ENCODE measurements around the gene RBMY1B.
"Not testable (repeated sequence)": the region's sequence is repeated elsewhere in the genome, so short reads cannot be mapped to it uniquely, and the experiment has no call there.

RBMY1B gene

GRCh38 chrY:21511038-21511437 lies at the start of gene RBMY1B:
Gene RBMY1B, plus strand, starts transcription at chrY:21511338. Its CDS starts 2,013 bp downstream, at chrY:21513351.
- no CpG with 5 or more reads among the region's 28 CpGs for WGBS (ENCODE audit: insufficient coverage, insufficient read length)
- H3K27ac ChIP-seq (ENCODE audit: low read length); H3K36me3 ChIP-seq (ENCODE audit: control insufficient read depth, insufficient read depth, low read length); H3K4me3 ChIP-seq (ENCODE audit: low read length); DNase-seq (ENCODE audit: low read depth, low spot score); H3K9me3 ChIP-seq (ENCODE audit: control insufficient read depth, insufficient read depth, low read length); H3K4me1 ChIP-seq (ENCODE audit: control insufficient read depth, insufficient read depth, low read length); H3K27me3 ChIP-seq (ENCODE audit: control insufficient read depth, insufficient read depth, low read length): not testable (repeated sequence)

- not testable (repeated sequence) for H3K27ac ChIP-seq (ENCODE audit: low read length); DNase-seq (ENCODE audit: low read depth, low spot score); H3K9me3 ChIP-seq (ENCODE audit: control insufficient read depth, insufficient read depth, low read length); H3K27me3 ChIP-seq (ENCODE audit: control insufficient read depth, insufficient read depth, low read length); H3K4me1 ChIP-seq (ENCODE audit: control insufficient read depth, insufficient read depth, low read length); H3K4me3 ChIP-seq (ENCODE audit: low read length); H3K36me3 ChIP-seq (ENCODE audit: control insufficient read depth, insufficient read depth, low read length)
- WGBS (ENCODE audit: insufficient coverage, insufficient read length) = no CpG with 5 or more reads among the region's 1 CpG
Observed at GRCh38 chrY:21462915-21463314, 48.2 kb upstream of the RBMY1B start.

- no peaks in the 10 kb centered on the region for H3K4me1 ChIP-seq (ENCODE audit: control insufficient read depth, insufficient read depth, low read length)
Observed at GRCh38 chrY:21482967-21483366, 28.2 kb upstream of the RBMY1B start.

GRCh38 chrY:21534579-21534978 lies 23.4 kb downstream of the RBMY1B start, which contains the start of gene RBMY1A1:
Gene RBMY1A1, plus strand, starts transcription at chrY:21534879. Its CDS starts 2,013 bp downstream, at chrY:21536892.
- H3K27ac ChIP-seq (ENCODE audit: low read length); H3K36me3 ChIP-seq (ENCODE audit: control insufficient read depth, insufficient read depth, low read length); DNase-seq (ENCODE audit: low read depth, low spot score); H3K9me3 ChIP-seq (ENCODE audit: control insufficient read depth, insufficient read depth, low read length); H3K27me3 ChIP-seq (ENCODE audit: control insufficient read depth, insufficient read depth, low read length); H3K4me1 ChIP-seq (ENCODE audit: control insufficient read depth, insufficient read depth, low read length); H3K4me3 ChIP-seq (ENCODE audit: low read length): not testable (repeated sequence)
- WGBS (ENCODE audit: insufficient coverage, insufficient read length) = no CpG with 5 or more reads among the region's 28 CpGs

More at GRCh38 chrY:21482967-21483366, 28.2 kb upstream of the RBMY1B start:
- Histone ChIP-seq H3K36me3 (ENCODE audit: control insufficient read depth, insufficient read depth, low read length) (no peaks in the 10 kb centered on the region), H3K4me3 (ENCODE audit: low read length) (no peak overlapping the region), H3K27ac (ENCODE audit: low read length) (no peak overlapping the region), H3K27me3 (ENCODE audit: control insufficient read depth, insufficient read depth, low read length) (no peaks in the 10 kb centered on the region), H3K9me3 (ENCODE audit: control insufficient read depth, insufficient read depth, low read length) (no peaks in the 10 kb centered on the region)
- WGBS (ENCODE audit: insufficient coverage, insufficient read length) = no CpG with 5 or more reads among the region's 1 CpG
- no peak for DNase-seq (ENCODE audit: low read depth, low spot score)

GRCh38 chrY:21559316-21559984 lies 48.3 kb downstream of the RBMY1B start:
- H3K4me1 ChIP-seq (ENCODE audit: control insufficient read depth, insufficient read depth, low read length); H3K4me3 ChIP-seq (ENCODE audit: low read length); H3K27ac ChIP-seq (ENCODE audit: low read length); H3K36me3 ChIP-seq (ENCODE audit: control insufficient read depth, insufficient read depth, low read length); H3K27me3 ChIP-seq (ENCODE audit: control insufficient read depth, insufficient read depth, low read length); H3K9me3 ChIP-seq (ENCODE audit: control insufficient read depth, insufficient read depth, low read length); DNase-seq (ENCODE audit: low read depth, low spot score): not testable (repeated sequence)
- WGBS (ENCODE audit: insufficient coverage, insufficient read length) = no CpG with 5 or more reads among the region's 5 CpGs
